Ectodermal cell (in vitro differentiated cells): Measurements from ENCODE around the gene SLC29A1.

Source experiments
- H3K27ac ChIP-seq: 2 replicates; pipeline ENCODE4 v1.7.0; 2013; ENCODE audit warnings: mild to moderate bottlenecking, low read depth, low read length; ENCODE audit not compliant: insufficient read depth, poor library complexity, severe bottlenecking
- H3K27me3 ChIP-seq: 2 replicates; pipeline ENCODE4 v1.7.0; 2013; ENCODE audit warnings: mild to moderate bottlenecking, low read length; ENCODE audit not compliant: insufficient read depth, control insufficient read depth, poor library complexity, severe bottlenecking
- H3K36me3 ChIP-seq: one replicate; pipeline ENCODE4 v1.7.0; 2013; ENCODE audit warnings: low read length; ENCODE audit not compliant: control insufficient read depth, insufficient read depth
- H3K4me1 ChIP-seq: one replicate; pipeline ENCODE4 v1.7.0; 2013; ENCODE audit warnings: low read length; ENCODE audit not compliant: control insufficient read depth, insufficient read depth
- H3K4me3 ChIP-seq: 2 replicates; pipeline ENCODE4 v1.7.0; 2013; ENCODE audit warnings: low read depth, low read length, control low read depth; ENCODE audit not compliant: insufficient read depth
- H3K9me3 ChIP-seq: 2 replicates; pipeline ENCODE4 v1.7.0; 2013; ENCODE audit warnings: mild to moderate bottlenecking, low read length, moderate library complexity; ENCODE audit not compliant: control insufficient read depth
- WGBS, 2 experiments: methylation state at CpG; one replicate each; pipeline ENCODE4 v1.1.7; 2013; ENCODE audit warnings: missing lambda C conversion rate in 2 of 2; 5-methylcytosine and 5-hydroxymethylcytosine counted together

SLC29A1 gene

DNA sequence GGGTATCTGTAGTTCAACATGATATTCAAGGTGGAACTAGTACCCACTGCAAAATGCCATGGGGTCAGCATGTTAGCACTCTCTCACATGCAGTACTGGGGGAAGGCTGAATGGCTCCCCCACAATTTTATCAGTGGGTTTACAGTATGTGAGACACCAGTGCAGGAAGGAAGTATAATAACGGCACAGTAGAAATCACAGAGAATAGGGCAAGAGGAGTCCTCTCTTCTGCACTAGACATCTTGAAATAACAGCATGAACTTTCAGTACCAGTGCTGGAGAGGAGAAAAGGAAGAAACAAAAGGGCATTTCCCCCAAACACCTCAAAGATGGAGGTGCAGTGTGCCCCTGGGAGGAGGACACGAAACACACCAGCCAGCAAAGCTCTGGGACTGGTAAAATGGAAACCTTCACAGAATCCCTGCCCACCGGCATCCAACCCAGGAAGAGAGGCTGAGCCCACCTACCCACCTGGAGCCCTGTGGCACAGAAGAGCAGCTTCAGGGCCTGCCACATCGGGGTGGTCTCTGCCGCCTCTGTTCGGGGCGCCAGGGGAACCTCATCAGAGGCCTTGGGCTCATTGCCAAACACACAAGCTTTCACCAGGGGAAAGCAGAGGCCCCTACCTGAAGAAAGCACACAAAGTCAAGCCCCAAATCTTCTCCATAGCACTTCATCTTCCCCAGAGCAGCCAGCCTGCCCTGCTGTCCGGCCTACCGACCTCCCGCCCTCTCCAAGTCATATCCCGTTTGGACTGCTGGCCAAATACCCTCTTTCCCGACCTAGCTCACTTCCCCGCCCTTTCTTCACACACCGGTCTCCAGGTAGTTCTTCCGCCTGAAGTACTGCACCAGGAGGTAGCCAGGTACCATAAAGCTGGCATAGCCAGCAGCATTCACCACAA, 32.7 kb downstream of the SLC29A1 start:
- peak overlapping the region; percentile 85 for H3K4me3 ChIP-seq
- peaks cover 7% of the 10 kb centered on the region for H3K4me1 ChIP-seq
- whole genome bisulfite sequencing, 2 experiments = 34 to 35% methylated on average over 15 of the region's 15 CpGs
- H3K27ac ChIP-seq = peak overlapping the region; percentile 95
- H3K9me3 ChIP-seq = no peaks in the 10 kb centered on the region
- H3K36me3 ChIP-seq = peaks cover 29% of the 10 kb centered on the region
- no peaks in the 10 kb centered on the region for H3K27me3 ChIP-seq

GRCh38 chr6:44256775-44257024, 33.3 kb downstream of the SLC29A1 start:
- H3K36me3 ChIP-seq = peaks cover 24% of the 10 kb centered on the region

DNA sequence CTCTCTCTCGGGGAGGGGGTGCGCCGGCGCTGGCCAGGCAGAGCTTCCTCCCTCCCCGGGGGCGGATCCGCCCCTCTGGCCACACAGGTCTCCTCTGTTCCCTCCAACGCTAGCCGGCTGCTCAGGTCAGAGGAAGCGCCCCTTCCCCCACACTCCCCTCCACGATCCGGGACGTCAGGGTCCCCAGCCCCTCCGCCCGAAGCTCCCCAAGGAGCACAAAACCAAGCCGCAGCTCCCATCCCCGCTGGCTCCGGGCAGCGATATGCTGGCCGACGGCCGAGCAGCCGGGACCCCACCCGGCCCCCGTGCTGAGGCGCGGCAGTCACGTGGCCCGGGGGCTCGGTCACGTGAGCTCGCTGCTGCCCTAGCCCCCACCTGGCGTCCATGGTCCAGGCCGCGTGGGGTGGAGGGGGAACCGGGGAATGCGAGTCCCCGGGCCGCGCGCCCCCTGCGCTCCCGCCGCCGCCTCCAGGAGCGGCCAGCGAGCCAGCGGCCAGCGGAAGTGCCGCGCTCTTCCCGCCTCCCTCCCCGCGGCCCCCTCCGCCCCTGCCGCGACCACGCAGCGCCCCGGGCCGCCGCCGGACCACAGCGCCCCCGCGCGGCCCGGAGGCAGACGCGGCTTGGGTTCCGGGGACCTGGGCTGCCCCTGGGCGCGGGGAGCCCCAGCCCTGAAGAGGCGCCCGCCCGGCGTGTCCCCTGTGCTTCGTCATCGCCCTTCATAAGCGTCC, 33.8 kb downstream of the SLC29A1 start, which contains the start of gene SLC35B2:
Gene SLC35B2 (minus strand): TSS at position 504 of the 728 bp plus-strand sequence. CDS start 118 bp downstream, at position 386.
- peak within 1 kb of the TSS; percentile 85 for H3K4me3 ChIP-seq
- peaks cover 7% of the 10 kb centered on the region for H3K4me1 ChIP-seq
- H3K36me3 ChIP-seq = peaks cover 23% of the 10 kb centered on the region
- H3K27me3 ChIP-seq = no peaks in the 10 kb centered on the region
- 0 to 1% methylated on average over 80 of the region's 80 CpGs for WGBS, 2 experiments
- H3K9me3 ChIP-seq = no peaks in the 10 kb centered on the region
- H3K27ac ChIP-seq = peak within 1 kb of the TSS; percentile 95

More at GRCh38 chr6:44256775-44257024, 33.3 kb downstream of the SLC29A1 start:
- Histone ChIP-seq H3K27me3 (no peaks in the 10 kb centered on the region), H3K4me3 (peak overlapping the region; percentile 85), H3K27ac (peak overlapping the region; percentile 95), H3K4me1 (peaks cover 7% of the 10 kb centered on the region), H3K9me3 (no peaks in the 10 kb centered on the region)
- 2 to 3% methylated on average over 12 of the region's 12 CpGs for WGBS, 2 experiments

- Histone ChIP-seq H3K4me1 (peaks cover 14% of the 10 kb centered on the region), H3K27ac (no peak overlapping the region), H3K36me3 (peaks cover 17% of the 10 kb centered on the region), H3K4me3 (peak overlapping the region; percentile 85), H3K27me3 (no peaks in the 10 kb centered on the region), H3K9me3 (no peaks in the 10 kb centered on the region)
- 43 to 45% methylated on average over 15 of the region's 15 CpGs for WGBS, 2 experiments
Measured at GRCh38 chr6:44257753-44258324, 34.4 kb downstream of the SLC29A1 start.

GRCh38 chr6:44258325-44258863, 35.0 kb downstream of the SLC29A1 start:
- Histone ChIP-seq H3K4me1 (peaks cover 19% of the 10 kb centered on the region), H3K9me3 (no peaks in the 10 kb centered on the region), H3K27ac (no peak overlapping the region), H3K36me3 (peaks cover 12% of the 10 kb centered on the region), H3K27me3 (no peaks in the 10 kb centered on the region), H3K4me3 (no peak overlapping the region)
- WGBS, 2 experiments = 83 to 86% methylated on average over 9 of the region's 9 CpGs

- H3K36me3 ChIP-seq = peaks cover 8% of the 10 kb centered on the region
- no peaks in the 10 kb centered on the region for H3K27me3 ChIP-seq
- H3K9me3 ChIP-seq = no peaks in the 10 kb centered on the region
- no peak overlapping the region for H3K27ac ChIP-seq
- no peak overlapping the region for H3K4me3 ChIP-seq
- 91 to 93% methylated on average over 3 of the region's 3 CpGs for WGBS, 2 experiments
- peaks cover 24% of the 10 kb centered on the region for H3K4me1 ChIP-seq
Measured at GRCh38 chr6:44258921-44259320, 35.5 kb downstream of the SLC29A1 start.

GRCh38 chr6:44260011-44260410, 36.6 kb downstream of the SLC29A1 start:
- no peak overlapping the region for H3K4me3 ChIP-seq
- peaks cover 4% of the 10 kb centered on the region for H3K36me3 ChIP-seq
- H3K27ac ChIP-seq = no peak overlapping the region
- 93 to 96% methylated on average over 8 of the region's 8 CpGs for WGBS, 2 experiments
- H3K9me3 ChIP-seq = no peaks in the 10 kb centered on the region
- peaks cover 33% of the 10 kb centered on the region for H3K4me1 ChIP-seq
- H3K27me3 ChIP-seq = no peaks in the 10 kb centered on the region

GRCh38 chr6:44260451-44261297, 37.3 kb downstream of the SLC29A1 start:
- Histone ChIP-seq H3K27me3 (no peaks in the 10 kb centered on the region), H3K27ac (no peak overlapping the region), H3K36me3 (peaks cover 4% of the 10 kb centered on the region), H3K9me3 (no peaks in the 10 kb centered on the region), H3K4me3 (no peak overlapping the region), H3K4me1 (peaks cover 33% of the 10 kb centered on the region)
- 92 to 97% methylated on average over 6 of the region's 6 CpGs for WGBS, 2 experiments

DNA sequence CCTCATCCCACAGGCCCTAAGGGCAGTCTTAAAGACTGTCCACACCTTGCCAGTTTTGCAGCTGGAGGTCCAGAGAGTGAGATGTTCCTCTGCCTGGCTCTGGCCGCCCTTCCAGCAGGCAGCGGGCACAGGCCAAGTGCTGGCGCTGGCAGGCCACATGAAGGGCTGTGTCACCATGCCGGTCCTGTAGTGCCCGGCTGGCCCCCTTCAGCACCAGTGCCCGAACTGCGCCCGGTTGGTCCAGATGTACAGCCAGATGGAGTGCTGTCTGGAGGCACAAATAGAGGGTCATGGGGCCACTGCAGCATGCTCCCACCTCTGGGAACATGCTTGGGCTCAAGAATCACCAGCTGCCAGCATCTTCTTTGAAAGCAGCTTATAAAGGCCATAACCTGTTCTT, 38.2 kb downstream of the SLC29A1 start:
- peaks cover 33% of the 10 kb centered on the region for H3K4me1 ChIP-seq
- no peaks in the 10 kb centered on the region for H3K9me3 ChIP-seq

More for the DNA sequence above, 38.2 kb downstream of the SLC29A1 start:
- Histone ChIP-seq H3K27me3 (no peaks in the 10 kb centered on the region), H3K4me3 (no peak overlapping the region), H3K27ac (no peak overlapping the region), H3K36me3 (peaks cover 4% of the 10 kb centered on the region)
- WGBS, 2 experiments = 96% methylated on average over 8 of the region's 8 CpGs
